ENCODE data around the gene MDK. TPM values are rescaled to one million over a fixed set of nuclear protein-coding genes. Genes with fewer than 3 reads are reported as not detected.
A peak's percentile ranks its signal among the peaks of the same experiment; 100 is the strongest.

The MDK gene
- total and polyA plus RNA-seq, 8 donors, result 4.3 to 84.4 (median 21.9) TPM

- Histone ChIP-seq H3K4me3 (no peak overlapping the region), H3K27me3 (no peaks in the 10 kb centered on the region), H3K9me3 (no peaks in the 10 kb centered on the region), H3K4me1 (peaks cover 6 to 40% (median 14%) of the 10 kb centered on the region in 3 donors), H3K36me3 (no peaks in the 10 kb centered on the region), H3K27ac (peak overlapping the region in 3 of 4 donors; percentile 33 to 80 (median 38))
- FAIRE-seq (no peak), ATAC-seq (peak in 3 of 4 donors; percentile 33 to 66 (median 45)), DNase-seq (peak in 2 of 6 donors; percentile 65 to 71)
- TF ChIP-seq CTCF (IDR thresholded peaks at IDR 0.05), result no peak
- intact Hi-C loops (cut with DNase I), result no loop called here
- WGBS, 2 donors, result 45 to 58% methylated on average over 26 of the region's 26 CpGs
These were observed 19.9 kb upstream of the MDK start for GRCh38 chr11:46361283-46362155.

- intact Hi-C loops (cut with DNase I), result no loop called here
- WGBS, 2 donors, result 85 to 88% methylated on average over 20 of the region's 20 CpGs
- FAIRE-seq, result no peak
- Histone ChIP-seq H3K36me3 (no peaks in the 10 kb centered on the region), H3K9me3 (no peaks in the 10 kb centered on the region), H3K4me3 (peak overlapping the region in 1 of 4 donors; percentile 5), H3K4me1 (peaks cover 6 to 31% (median 6%) of the 10 kb centered on the region in 3 donors), H3K27me3 (no peaks in the 10 kb centered on the region), H3K27ac (peak overlapping the region in 3 of 4 donors; percentile 28 to 80 (median 77))
- no peak for ATAC-seq
- peak in 2 of 6 donors; percentile 56 to 81 for DNase-seq
- TF ChIP-seq CTCF (IDR thresholded peaks at IDR 0.05), result no peak
These were observed 19.1 kb upstream of the MDK start for GRCh38 chr11:46362156-46363030.

GRCh38 chr11:46363031-46363407, 18.4 kb upstream of the MDK start:
- DNase-seq (peak in 1 of 6 donors; percentile 59), ATAC-seq (peak in 3 of 4 donors; percentile 64 to 76 (median 67)), FAIRE-seq (no peak)
- TF ChIP-seq CTCF (IDR thresholded peaks at IDR 0.05), result no peak
- no peaks in the 10 kb centered on the region for H3K9me3 ChIP-seq
- 64 to 66% methylated on average over 9 of the region's 9 CpGs for WGBS, 2 donors
- peaks cover 0 to 2% (median 0%) of the 10 kb centered on the region in 3 donors for H3K36me3 ChIP-seq
- H3K4me3 ChIP-seq, result peak overlapping the region in 1 of 4 donors; percentile 5
- H3K4me1 ChIP-seq, result peaks cover 1 to 25% (median 3%) of the 10 kb centered on the region in 3 donors
- peak overlapping the region in 2 of 4 donors; percentile 77 to 80 for H3K27ac ChIP-seq
- no peaks in the 10 kb centered on the region for H3K27me3 ChIP-seq
- intact Hi-C loops (cut with DNase I), result no loop called here

- intact Hi-C loops (cut with DNase I), result no loop called here
- ATAC-seq, result peak in 3 of 4 donors; percentile 39 to 47 (median 45)
- Histone ChIP-seq H3K27me3 (no peaks in the 10 kb centered on the region), H3K4me1 (peaks cover 0 to 20% (median 0%) of the 10 kb centered on the region in 3 donors), H3K27ac (peak overlapping the region in 2 of 4 donors; percentile 77 to 80), H3K4me3 (peak overlapping the region in 1 of 4 donors; percentile 5), H3K36me3 (peaks cover 0 to 7% (median 0%) of the 10 kb centered on the region in 3 donors), H3K9me3 (no peaks in the 10 kb centered on the region)
- peak in 2 of 6 donors; percentile 64 to 75 for DNase-seq
- WGBS, 2 donors, result 60 to 66% methylated on average over 21 of the region's 21 CpGs
- no peak for FAIRE-seq
- no peak for TF ChIP-seq CTCF (IDR thresholded peaks at IDR 0.05)
These were observed 17.9 kb upstream of the MDK start for GRCh38 chr11:46363455-46364005.

Data from pancreas (tissue), 10 donors.